ENCODE measurements around the gene GPX4.
A peak's percentile ranks its signal among the peaks of the same experiment; 100 is the strongest.

GPX4 gene

GRCh38 chr19:1068009-1069001 lies 35.5 kb upstream of the GPX4 start:
- DNase-seq, result peak; percentile 83

GRCh38 chr19:1069009-1069779 lies 34.6 kb upstream of the GPX4 start:
- DNase-seq, result peak; percentile 97

GRCh38 chr19:1070576-1070930 lies 33.2 kb upstream of the GPX4 start:
- no peak for DNase-seq

GRCh38 chr19:1070931-1071791 lies 32.6 kb upstream of the GPX4 start:
- no peak for DNase-seq

- DNase-seq, result no peak
Measured at GRCh38 chr19:1072371-1073015, 31.3 kb upstream of the GPX4 start.

GRCh38 chr19:1073063-1073955 lies 30.5 kb upstream of the GPX4 start:
- DNase-seq, result no peak

GRCh38 chr19:1073956-1074517 lies 29.8 kb upstream of the GPX4 start:
- no peak for DNase-seq

GRCh38 chr19:1074544-1075283 lies 29.1 kb upstream of the GPX4 start:
- DNase-seq, result peak; percentile 97

- no peak for DNase-seq
Measured at GRCh38 chr19:1076046-1076386, 27.8 kb upstream of the GPX4 start.

GRCh38 chr19:1076951-1077350 lies 26.8 kb upstream of the GPX4 start:
- peak; percentile 84 for DNase-seq

- DNase-seq, result no peak
Measured at GRCh38 chr19:1079566-1080111, 24.2 kb upstream of the GPX4 start.

GRCh38 chr19:1080360-1081161 lies 23.2 kb upstream of the GPX4 start:
- DNase-seq, result no peak

- no peak for DNase-seq
Measured at GRCh38 chr19:1081301-1082164, 22.3 kb upstream of the GPX4 start.

- peak; percentile 92 for DNase-seq
Measured at GRCh38 chr19:1082165-1082927, 21.4 kb upstream of the GPX4 start.

- no peak for DNase-seq
Measured at GRCh38 chr19:1082928-1083816, 20.6 kb upstream of the GPX4 start.
